Ishikawa (cell line): ENCODE measurements around the gene ERN1.
A peak's percentile ranks its signal among the peaks of the same experiment; 100 is the strongest.

Experiments used
- CEBPB ChIP-seq: IDR thresholded peaks from 2 replicates; pipeline ENCODE4 v1.6.1; 2012
- CREB1 ChIP-seq: IDR thresholded peaks from 2 replicates; pipeline ENCODE4 v1.6.1; 2012; ENCODE audit warnings: low read depth
- EGR1 ChIP-seq: IDR thresholded peaks from 2 replicates; pipeline ENCODE4 v1.6.1; 2012
- EP300 ChIP-seq: IDR thresholded peaks from 2 replicates; pipeline ENCODE4 v1.6.1; 2012; ENCODE audit warnings: borderline replicate concordance
- FOXM1 ChIP-seq: IDR thresholded peaks from 2 replicates; pipeline ENCODE4 v1.6.1; 2012; ENCODE audit warnings: low read depth, borderline replicate concordance
- MAX ChIP-seq: IDR thresholded peaks from 2 replicates; pipeline ENCODE4 v1.6.1; 2012
- NFIC ChIP-seq: IDR thresholded peaks from 2 replicates; pipeline ENCODE4 v1.6.1; 2012
- RAD21 ChIP-seq: IDR thresholded peaks from 2 replicates; pipeline ENCODE4 v1.6.1; 2012; ENCODE audit warnings: low read depth
- REST ChIP-seq: IDR thresholded peaks from 2 replicates; pipeline ENCODE4 v1.6.1; 2012; ENCODE audit warnings: low read depth, mild to moderate bottlenecking
- TAF1 ChIP-seq: IDR thresholded peaks from 2 replicates; pipeline ENCODE4 v1.6.1; 2012; ENCODE audit warnings: low read depth, mild to moderate bottlenecking
- TCF12 ChIP-seq: IDR thresholded peaks from 2 replicates; pipeline ENCODE4 v1.6.1; 2012; ENCODE audit warnings: low read depth
- TEAD4 ChIP-seq: IDR thresholded peaks from 2 replicates; pipeline ENCODE4 v1.6.1; 2012
- YY1 ChIP-seq: IDR thresholded peaks from 2 replicates; pipeline ENCODE4 v1.6.1; 2012; ENCODE audit warnings: low read depth
- ZBTB7A ChIP-seq: IDR thresholded peaks from 2 replicates; pipeline ENCODE4 v1.6.1; 2012; ENCODE audit warnings: low read depth
- TF ChIP-seq, protein P1 (sequence below): IDR thresholded peaks from 2 replicates; pipeline ENCODE4 v1.6.1; 2012

The ERN1 gene

GRCh38 chr17:64134216-64134970 is 4.4 kb upstream of the ERN1 start:
- no peak for TF ChIP-seq ZBTB7A
- TF ChIP-seq TAF1 = no peak
- TF ChIP-seq TEAD4 = no peak
- TF ChIP-seq MAX = no peak
- TF ChIP-seq CEBPB = no peak
- no peak for TF ChIP-seq NFIC

DNA sequence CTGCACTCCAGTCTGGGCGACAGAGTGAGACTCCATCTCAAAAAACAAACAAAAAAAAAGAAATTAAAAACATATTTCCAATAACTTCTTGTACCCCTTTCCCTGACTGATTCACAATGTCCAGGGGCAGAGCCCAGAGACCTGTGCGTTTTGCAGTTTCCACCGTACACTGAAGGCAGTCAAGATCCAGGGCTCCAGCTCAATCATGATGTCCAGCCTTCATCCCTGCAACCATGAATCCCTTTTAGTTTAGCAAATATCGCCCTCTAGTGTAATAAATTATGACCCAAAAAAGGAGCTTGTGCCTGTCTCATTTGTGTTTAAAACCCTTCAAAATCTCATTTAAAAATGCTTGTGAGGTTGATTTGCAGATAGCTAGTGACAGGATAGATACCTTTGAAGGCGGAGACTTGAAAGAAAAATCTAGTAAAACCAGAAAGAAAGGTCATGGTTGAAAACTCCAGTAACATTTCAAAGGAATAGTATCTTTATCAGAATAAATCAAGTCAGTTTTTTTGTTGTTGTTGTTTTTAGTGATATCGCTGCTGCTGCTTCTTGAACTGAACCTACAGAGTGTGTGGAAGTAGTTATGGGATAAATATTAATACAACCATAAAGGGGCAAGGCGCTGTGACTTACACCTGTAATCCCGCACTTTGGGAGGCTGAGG is 3.7 kb upstream of the ERN1 start:
- TF ChIP-seq TEAD4 = no peak
- TF ChIP-seq RAD21 = peak; percentile 87
- no peak for TF ChIP-seq TCF12

- TF ChIP-seq EP300 (no peak), TAF1 (no peak), FOXM1 (no peak), MAX (no peak), ZBTB7A (no peak), TEAD4 (no peak), CREB1 (no peak), REST (no peak), RAD21 (no peak), YY1 (no peak), TCF12 (no peak), EGR1 (no peak), NFIC (no peak), CEBPB (no peak)
- TF ChIP-seq, protein P1, sequence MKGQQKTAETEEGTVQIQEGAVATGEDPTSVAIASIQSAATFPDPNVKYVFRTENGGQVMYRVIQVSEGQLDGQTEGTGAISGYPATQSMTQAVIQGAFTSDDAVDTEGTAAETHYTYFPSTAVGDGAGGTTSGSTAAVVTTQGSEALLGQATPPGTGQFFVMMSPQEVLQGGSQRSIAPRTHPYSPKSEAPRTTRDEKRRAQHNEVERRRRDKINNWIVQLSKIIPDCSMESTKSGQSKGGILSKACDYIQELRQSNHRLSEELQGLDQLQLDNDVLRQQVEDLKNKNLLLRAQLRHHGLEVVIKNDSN = no peak
Observed at GRCh38 chr17:64131606-64132270, 1.8 kb upstream of the ERN1 start.

GRCh38 chr17:64130559-64131001 is 636 bp upstream of the ERN1 start:
- TF ChIP-seq FOXM1 (no peak), EGR1 (no peak), MAX (no peak), ZBTB7A (no peak), YY1 (no peak), TEAD4 (no peak), CEBPB (no peak), REST (no peak), EP300 (no peak), TAF1 (no peak), CREB1 (no peak), TCF12 (no peak), NFIC (no peak), RAD21 (no peak)
- TF ChIP-seq, protein P1 = no peak

GRCh38 chr17:64129515-64129764 is 504 bp downstream of the ERN1 start:
- TF ChIP-seq TEAD4 (no peak), TCF12 (no peak), RAD21 (no peak), TAF1 (no peak), ZBTB7A (peak; percentile 92), FOXM1 (no peak), CEBPB (no peak)
